Measurements from ENCODE around the gene YBEY.
A peak's percentile ranks its signal among the peaks of the same experiment; 100 is the strongest.

The YBEY gene

GRCh38 chr21:46255166-46255565 lies 31.0 kb upstream of the YBEY start:
- no peak overlapping the region for H3K4me2 ChIP-seq (ENCODE audit: insufficient read depth, low read length)
- no peak for ATAC-seq (ENCODE audit: insufficient read depth, low read depth)
- H3K9me3 ChIP-seq (ENCODE audit: insufficient read depth, low read length, severe bottlenecking), result no peaks in the 10 kb centered on the region
- no peak for DNase-seq
- peaks cover 19% of the 10 kb centered on the region for H4K20me1 ChIP-seq (ENCODE audit: insufficient read depth, low read length)
- no peak overlapping the region for H3K4me3 ChIP-seq (ENCODE audit: low read depth in 1 of 2, low read length in 2 of 2)
- H3K36me3 ChIP-seq (ENCODE audit: insufficient read depth, low read length), result peaks cover 96% of the 10 kb centered on the region
- H3K4me1 ChIP-seq (ENCODE audit: insufficient read depth, low read length), result 0 out of 2 replicates have a peak, but pooled peaks cover 5% of the 10 kb centered on the region
- H3K27ac ChIP-seq (ENCODE audit: low read length), result no peak overlapping the region
- TF ChIP-seq EZH2 (IDR thresholded peaks at IDR 0.05; ENCODE audit: borderline replicate concordance, low read depth, low read length, severe bottlenecking) (no peak), CTCF (IDR thresholded peaks at IDR 0.05; ENCODE audit: borderline replicate concordance, extremely low read depth, low read length, poor library complexity, severe bottlenecking) (no peak)
- H3K79me2 ChIP-seq (ENCODE audit: insufficient read depth, low read length), result peaks cover 3% of the 10 kb centered on the region; the same call in 1 of the 2 replicates
- no peak overlapping the region for H3K9ac ChIP-seq (ENCODE audit: low read depth, low read length)
- no peak overlapping the region for H2AFZ ChIP-seq (ENCODE audit: low read depth, low read length)
- H3K27me3 ChIP-seq (ENCODE audit: insufficient read depth, low read length, poor library complexity), result no peaks in the 10 kb centered on the region

- H3K9ac ChIP-seq (ENCODE audit: low read depth, low read length), result no peak overlapping the region
- no peak overlapping the region for H3K4me2 ChIP-seq (ENCODE audit: insufficient read depth, low read length)
- H3K4me3 ChIP-seq (ENCODE audit: low read depth in 1 of 2, low read length in 2 of 2), result no peak overlapping the region
- no peak for DNase-seq
- TF ChIP-seq EZH2 (IDR thresholded peaks at IDR 0.05; ENCODE audit: borderline replicate concordance, low read depth, low read length, severe bottlenecking) (no peak), CTCF (IDR thresholded peaks at IDR 0.05; ENCODE audit: borderline replicate concordance, extremely low read depth, low read length, poor library complexity, severe bottlenecking) (no peak)
- ATAC-seq (ENCODE audit: insufficient read depth, low read depth), result no peak
- H3K4me1 ChIP-seq (ENCODE audit: insufficient read depth, low read length), result 0 out of 2 replicates have a peak, but pooled peaks cover 5% of the 10 kb centered on the region
- H3K27me3 ChIP-seq (ENCODE audit: insufficient read depth, low read length, poor library complexity), result no peaks in the 10 kb centered on the region
- H3K27ac ChIP-seq (ENCODE audit: low read length), result 0 out of 2 replicates have a peak overlapping the region, but pooled peaks have one; percentile 27
- no peaks in the 10 kb centered on the region for H3K9me3 ChIP-seq (ENCODE audit: insufficient read depth, low read length, severe bottlenecking)
- peaks cover 96% of the 10 kb centered on the region for H3K36me3 ChIP-seq (ENCODE audit: insufficient read depth, low read length)
- H4K20me1 ChIP-seq (ENCODE audit: insufficient read depth, low read length), result peaks cover 21% of the 10 kb centered on the region
- no peak overlapping the region for H2AFZ ChIP-seq (ENCODE audit: low read depth, low read length)
- peaks cover 3% of the 10 kb centered on the region; the same call in 1 of the 2 replicates for H3K79me2 ChIP-seq (ENCODE audit: insufficient read depth, low read length)
Observed at GRCh38 chr21:46255758-46256337, 30.3 kb upstream of the YBEY start.

- Histone ChIP-seq H3K4me2 (ENCODE audit: insufficient read depth, low read length) (no peak overlapping the region), H3K4me1 (ENCODE audit: insufficient read depth, low read length) (0 out of 2 replicates have a peak, but pooled peaks cover 5% of the 10 kb centered on the region), H3K9me3 (ENCODE audit: insufficient read depth, low read length, severe bottlenecking) (no peaks in the 10 kb centered on the region), H3K36me3 (ENCODE audit: insufficient read depth, low read length) (peaks cover 97% of the 10 kb centered on the region), H3K27me3 (ENCODE audit: insufficient read depth, low read length, poor library complexity) (no peaks in the 10 kb centered on the region), H3K4me3 (ENCODE audit: low read depth in 1 of 2, low read length in 2 of 2) (no peak overlapping the region), H3K79me2 (ENCODE audit: insufficient read depth, low read length) (peaks cover 3% of the 10 kb centered on the region; the same call in 1 of the 2 replicates), H2AFZ (ENCODE audit: low read depth, low read length) (no peak overlapping the region), H3K27ac (ENCODE audit: low read length) (no peak overlapping the region), H4K20me1 (ENCODE audit: insufficient read depth, low read length) (peaks cover 24% of the 10 kb centered on the region), H3K9ac (ENCODE audit: low read depth, low read length) (no peak overlapping the region)
- DNase-seq (no peak), ATAC-seq (ENCODE audit: insufficient read depth, low read depth) (no peak)
- TF ChIP-seq CTCF (IDR thresholded peaks at IDR 0.05; ENCODE audit: borderline replicate concordance, extremely low read depth, low read length, poor library complexity, severe bottlenecking), result no peak
- TF ChIP-seq EZH2 (IDR thresholded peaks at IDR 0.05; ENCODE audit: borderline replicate concordance, low read depth, low read length, severe bottlenecking), result no peak
Observed at GRCh38 chr21:46256501-46256994, 29.6 kb upstream of the YBEY start.
